ENCODE measurements around the gene ZDHHC18.
"Not testable (repeated sequence)": the region's sequence is repeated elsewhere in the genome, so short reads cannot be mapped to it uniquely, and the experiment has no call there.

The ZDHHC18 gene

GRCh38 chr1:26831546-26832248 is 5.2 kb downstream of the ZDHHC18 start:
- in situ Hi-C loops (cut with MboI; ENCODE audit: low sequenced_read_pairs) = no loop called here

GRCh38 chr1:26832249-26832960 is 5.9 kb downstream of the ZDHHC18 start:
- in situ Hi-C loops (cut with MboI; ENCODE audit: low sequenced_read_pairs) = no loop called here

DNA sequence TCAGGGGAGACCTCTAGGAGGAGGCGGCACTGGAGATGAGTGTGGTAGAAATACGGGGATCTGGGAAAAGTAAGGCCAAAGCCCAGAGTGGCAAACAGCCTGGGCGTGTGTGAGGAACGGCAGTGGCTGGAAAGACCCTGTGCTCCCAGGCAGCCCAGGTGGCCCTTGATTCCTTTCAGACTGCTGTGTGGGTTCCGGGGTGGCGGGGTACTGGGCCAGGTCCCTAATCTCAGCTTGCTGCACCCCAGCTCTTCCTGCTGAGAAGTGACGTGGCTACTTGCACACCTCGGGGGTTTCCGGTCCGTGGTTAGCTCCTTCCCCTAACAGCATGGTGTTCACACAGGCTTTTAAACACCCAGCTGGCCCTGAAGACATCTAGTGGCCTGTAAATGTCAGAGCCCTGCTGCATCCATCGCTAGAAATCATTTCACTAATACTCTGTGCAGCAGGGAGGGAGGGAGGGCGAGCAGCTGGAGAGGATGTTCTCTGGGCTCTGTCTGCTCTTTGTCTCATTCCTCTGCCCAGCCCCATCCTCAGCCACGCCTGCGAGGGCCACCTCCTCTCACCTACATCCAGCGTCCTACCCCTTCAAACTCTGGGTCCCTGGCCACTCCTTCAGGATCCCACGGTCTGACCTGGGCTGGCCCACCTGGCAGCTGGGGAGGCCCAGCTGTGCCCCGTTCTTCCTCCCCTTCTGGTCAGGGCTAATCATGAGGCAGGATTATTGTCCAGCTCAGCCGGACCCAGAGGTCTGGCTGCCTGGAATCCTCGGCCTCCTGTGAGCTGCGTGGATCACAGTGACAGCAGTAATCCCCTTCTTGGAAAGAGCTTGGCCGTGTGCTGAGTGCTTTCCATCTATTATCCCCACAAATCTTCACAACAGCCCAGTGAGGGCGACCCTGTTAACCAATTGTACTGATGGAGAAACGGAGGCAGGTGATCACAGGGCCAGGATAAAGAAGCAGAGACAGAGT is 7.2 kb downstream of the ZDHHC18 start:
- in situ Hi-C loops (cut with MboI; ENCODE audit: low sequenced_read_pairs) = no loop called here

- in situ Hi-C loops (cut with MboI; ENCODE audit: low sequenced_read_pairs) = not testable (repeated sequence)
These were observed 11.2 kb downstream of the ZDHHC18 start for GRCh38 chr1:26837665-26838064.

- in situ Hi-C loops (cut with MboI; ENCODE audit: low sequenced_read_pairs) = no loop called here
These were observed 12.2 kb downstream of the ZDHHC18 start for GRCh38 chr1:26838474-26839338.

DNA sequence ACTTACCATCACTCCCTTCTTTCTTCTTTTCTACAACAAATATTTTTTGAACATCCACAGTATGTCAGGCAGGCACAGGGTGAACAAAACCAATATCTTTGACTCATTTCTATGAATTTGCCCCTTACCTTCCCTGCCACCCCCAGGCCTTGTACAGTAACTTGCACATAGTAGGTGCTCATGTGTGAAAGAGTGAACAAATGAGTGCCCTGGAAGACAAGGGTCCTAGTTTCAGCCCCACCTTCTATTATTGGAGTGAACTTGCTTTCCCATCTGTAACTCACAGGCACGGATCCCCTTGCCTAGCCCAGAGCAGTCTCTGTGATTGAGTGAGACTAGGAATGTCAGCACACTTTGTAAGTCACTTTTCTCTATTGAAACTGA is 12.8 kb downstream of the ZDHHC18 start:
- in situ Hi-C loops (cut with MboI; ENCODE audit: low sequenced_read_pairs) = no loop called here

DNA sequence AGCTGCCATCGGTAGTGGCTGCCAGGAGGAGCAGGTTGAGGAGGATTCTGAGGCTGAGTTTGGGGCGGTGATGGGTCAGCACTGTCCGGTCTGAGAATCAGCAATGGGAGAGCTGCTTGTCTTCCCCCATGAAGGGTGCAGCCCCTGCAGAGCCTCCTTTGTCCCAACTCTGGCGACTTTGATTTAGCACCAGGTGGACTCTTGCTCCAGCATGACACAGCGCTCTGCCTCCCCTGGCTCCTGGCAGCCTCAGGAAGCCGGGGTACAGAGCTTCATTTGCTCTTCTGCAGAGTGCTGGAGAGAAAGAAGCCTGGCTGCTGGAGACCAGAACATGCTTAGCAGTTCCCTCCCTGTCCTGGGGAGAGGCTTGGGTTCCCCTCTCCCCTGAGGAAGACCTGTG is 13.3 kb downstream of the ZDHHC18 start:
- in situ Hi-C loops (cut with MboI; ENCODE audit: low sequenced_read_pairs) = no loop called here

DNA sequence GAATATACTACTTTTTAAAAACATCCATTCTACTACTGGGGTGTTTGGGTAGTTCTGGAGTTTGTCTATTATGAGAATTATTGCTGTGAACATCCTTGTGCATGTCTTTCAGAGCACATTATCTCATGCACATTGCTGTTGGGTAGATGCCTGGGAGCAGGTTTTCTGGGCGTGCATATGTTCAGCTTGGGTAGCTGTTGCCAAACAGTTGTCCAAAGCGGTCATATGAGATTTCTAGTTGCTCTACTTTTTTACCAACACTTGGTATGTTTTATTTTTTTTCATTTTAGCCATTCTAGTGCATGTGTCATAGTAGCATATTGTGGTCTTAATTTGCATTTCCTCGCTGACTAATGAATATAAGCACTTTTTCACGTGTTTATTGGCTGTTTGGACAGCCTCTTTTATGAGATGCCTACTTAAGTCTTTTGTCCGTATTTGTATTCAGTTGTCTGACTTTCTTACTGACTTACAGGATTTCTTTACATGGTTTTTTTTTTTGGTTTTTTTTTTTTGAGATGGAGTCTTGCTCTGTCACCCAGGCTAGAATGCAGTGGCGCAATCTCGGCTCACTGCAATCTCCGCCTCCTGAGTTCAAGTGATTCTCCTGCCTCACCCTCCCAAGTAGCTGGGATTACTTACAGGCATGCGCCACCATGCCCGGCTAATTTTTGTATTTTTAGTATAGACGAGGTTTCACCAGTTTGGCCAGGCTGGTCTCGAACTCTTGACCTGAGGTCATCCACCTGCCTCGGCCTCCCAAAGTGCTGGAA is 18.1 kb downstream of the ZDHHC18 start:
- in situ Hi-C loops (cut with MboI; ENCODE audit: low sequenced_read_pairs) = no loop called here

DNA sequence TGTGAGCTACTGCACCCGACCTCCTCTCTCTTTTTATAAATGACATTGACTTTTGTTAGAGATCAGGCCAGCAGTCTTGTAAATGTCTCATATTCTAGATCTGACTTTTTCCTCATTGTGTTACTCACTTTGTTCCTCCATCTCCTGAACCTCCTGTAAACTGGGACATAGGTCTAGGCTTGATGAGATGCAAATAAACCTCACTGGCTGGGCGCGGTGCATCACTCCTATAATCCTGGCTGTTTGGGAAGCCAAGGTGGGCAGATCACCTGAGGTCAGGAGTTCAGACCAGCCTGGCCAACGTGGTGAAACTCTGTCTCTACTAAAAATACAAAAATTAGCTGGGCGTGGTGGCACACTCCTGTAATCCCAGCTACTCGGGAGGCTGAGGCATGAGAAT is 21.3 kb downstream of the ZDHHC18 start:
- in situ Hi-C loops (cut with MboI; ENCODE audit: low sequenced_read_pairs) = not testable (repeated sequence)

- in situ Hi-C loops (cut with MboI; ENCODE audit: low sequenced_read_pairs) = no loop called here
These were observed 22.0 kb downstream of the ZDHHC18 start for GRCh38 chr1:26848499-26848898.

GRCh38 chr1:26848941-26849774 is 22.7 kb downstream of the ZDHHC18 start:
- in situ Hi-C loops (cut with MboI; ENCODE audit: low sequenced_read_pairs) = no loop called here

DNA sequence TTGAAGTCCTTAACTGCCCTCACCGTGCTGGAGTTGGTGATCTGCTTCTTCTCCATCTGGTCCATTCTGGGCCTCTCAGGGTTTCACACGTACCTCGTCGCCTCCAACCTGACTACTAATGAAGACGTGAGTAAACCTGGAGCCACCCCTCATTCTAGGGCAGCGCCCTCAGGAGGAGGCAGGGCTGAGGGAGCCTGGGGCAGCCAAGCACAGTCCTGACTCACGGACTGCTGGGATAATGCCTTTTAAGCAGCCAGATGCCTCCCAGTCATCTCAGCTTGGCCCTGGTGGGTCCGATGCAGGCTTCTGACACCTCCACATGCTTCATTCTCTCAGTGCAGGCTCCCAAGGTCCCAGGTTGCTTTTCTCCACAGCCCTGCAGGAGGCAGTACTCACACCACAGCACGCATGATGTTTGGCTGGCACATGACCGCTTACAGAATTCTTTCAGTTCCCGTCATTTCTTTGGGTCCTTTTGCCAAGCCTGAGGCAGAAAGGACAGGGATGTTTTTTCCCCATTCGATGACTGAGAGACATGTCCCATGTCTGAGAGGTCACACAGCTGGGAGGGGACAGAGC is 24.7 kb downstream of the ZDHHC18 start:
- in situ Hi-C loops (cut with MboI; ENCODE audit: low sequenced_read_pairs) = no loop called here

DNA sequence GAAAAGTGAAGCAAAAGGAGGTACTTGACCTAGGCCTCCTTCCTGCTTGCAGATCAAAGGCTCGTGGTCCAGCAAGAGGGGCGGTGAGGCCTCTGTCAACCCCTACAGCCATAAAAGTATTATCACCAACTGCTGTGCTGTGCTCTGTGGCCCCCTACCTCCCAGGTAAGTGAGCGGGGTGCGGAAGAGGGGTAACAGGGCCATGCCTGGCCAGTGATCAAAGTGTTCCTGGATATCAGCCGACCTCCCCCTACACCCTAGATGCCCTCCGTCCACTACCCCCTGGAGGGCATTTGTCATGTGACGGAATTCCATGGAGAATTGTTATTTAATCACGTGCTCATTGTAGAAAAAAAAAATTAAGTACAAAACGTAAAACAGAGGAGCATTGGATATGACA is 26.2 kb downstream of the ZDHHC18 start:
- in situ Hi-C loops (cut with MboI; ENCODE audit: low sequenced_read_pairs) = no loop called here

GRCh38 chr1:26853156-26853555 is 26.7 kb downstream of the ZDHHC18 start:
- in situ Hi-C loops (cut with MboI; ENCODE audit: low sequenced_read_pairs) = no loop called here

DNA sequence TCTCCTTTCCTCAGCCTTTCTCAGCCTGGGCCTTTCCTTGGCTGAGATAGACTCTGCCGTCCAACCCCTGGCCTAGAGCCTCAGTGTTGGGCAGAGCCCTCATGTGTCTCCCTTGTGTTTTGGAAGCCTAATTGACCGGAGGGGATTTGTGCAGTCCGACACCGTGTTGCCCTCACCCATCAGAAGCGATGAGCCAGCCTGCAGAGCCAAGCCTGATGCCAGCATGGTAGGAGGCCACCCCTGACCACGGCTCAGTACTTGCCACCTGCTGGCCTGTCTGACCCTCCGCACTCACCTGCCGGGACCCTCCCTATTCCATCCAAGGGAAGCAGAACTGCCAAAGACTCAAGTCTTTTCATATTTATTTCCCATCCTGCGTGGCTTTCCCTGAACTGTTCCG is 27.1 kb downstream of the ZDHHC18 start:
- in situ Hi-C loops (cut with MboI; ENCODE audit: low sequenced_read_pairs) = no loop called here

DNA sequence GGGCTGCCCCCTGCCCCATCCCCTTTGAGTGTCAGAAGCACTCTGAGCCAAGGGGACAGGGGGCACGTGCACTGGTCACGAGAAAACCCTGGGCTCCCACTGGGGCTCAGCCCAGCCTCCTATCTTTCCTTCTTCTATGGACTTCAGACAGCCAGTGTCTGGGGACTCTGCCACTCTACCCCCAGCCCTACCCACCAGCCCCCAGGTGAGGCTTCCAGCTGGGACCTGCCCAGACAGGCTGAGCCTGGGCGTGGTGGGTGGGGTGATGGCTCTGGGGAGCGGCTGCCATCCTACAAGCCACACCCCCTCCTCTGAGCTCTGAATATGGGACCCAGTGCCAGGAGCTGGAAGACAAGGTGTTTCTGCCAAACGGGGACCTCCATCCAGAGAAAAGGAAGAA is 28.4 kb downstream of the ZDHHC18 start:
- in situ Hi-C loops (cut with MboI; ENCODE audit: low sequenced_read_pairs) = no loop called here

DNA sequence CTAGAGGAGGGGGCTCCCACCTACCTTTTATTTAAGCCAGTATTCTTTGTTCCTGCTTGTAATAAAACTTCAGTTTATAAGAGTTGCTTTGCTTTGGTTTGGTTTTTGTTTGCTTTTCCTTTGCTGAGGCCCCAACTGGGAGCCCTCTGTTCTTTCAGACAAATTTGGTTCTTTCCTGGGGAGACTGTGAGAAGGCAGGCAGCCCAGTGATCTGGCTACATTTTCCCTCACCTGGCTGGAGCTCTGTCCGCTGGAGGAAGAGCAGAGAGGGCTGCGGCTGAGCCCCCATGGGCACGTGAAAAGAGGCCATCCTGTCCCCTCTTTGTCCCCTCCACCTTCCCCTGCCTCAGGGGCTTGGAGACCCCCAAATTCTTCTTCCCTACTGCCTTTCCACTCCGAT is 29.1 kb downstream of the ZDHHC18 start:
- in situ Hi-C loops (cut with MboI; ENCODE audit: low sequenced_read_pairs) = no loop called here

DNA sequence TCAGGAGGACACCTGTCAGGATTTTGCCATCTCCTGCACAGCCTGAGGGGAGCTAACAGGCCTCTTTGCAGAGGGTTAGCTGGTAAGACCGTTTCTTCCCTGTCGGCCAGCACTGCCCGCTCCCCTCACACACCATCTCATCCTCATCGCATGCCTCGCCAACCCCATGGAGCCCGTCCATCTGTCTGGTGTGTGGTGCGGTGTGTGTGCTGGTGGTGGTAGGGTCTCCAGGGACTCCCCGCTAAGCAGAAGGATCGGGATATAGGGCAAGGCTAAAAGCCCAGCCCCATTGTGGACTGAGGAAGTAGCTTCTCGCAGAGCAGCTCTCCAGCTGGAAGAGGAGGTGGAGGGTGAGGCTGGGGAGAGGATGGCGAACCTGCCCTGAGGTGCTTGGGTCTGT is 29.7 kb downstream of the ZDHHC18 start:
- in situ Hi-C loops (cut with MboI; ENCODE audit: low sequenced_read_pairs) = no loop called here
